SK-MEL-5 (cell line): ENCODE data around the gene C4BPA. TPM values are rescaled to one million over a fixed set of nuclear protein-coding genes. Genes with fewer than 3 reads are reported as not detected.

Source experiments
- DNase-seq: peaks from one replicate; pipeline ENCODE4 v3.0.0-alpha.2; 2016; ENCODE audit warnings: low read depth, low spot score
- in situ Hi-C: cut with HindIII; loops from 2 replicates; pipeline ENCODE4 v1.10.0; 2016; ENCODE audit warnings: low sequenced_read_pairs, high pct_unique_total_duplicates, low pct_unique_long_range_greater_than_20kb
- total RNA-seq: library from RNA; depleted of rRNA; stranded (reverse); fragments of >200 nt; shearing (Covaris generic); gene quantifications from 2 replicates; pipeline ENCODE4 v1.2.3, GENCODE V29; 2014

The C4BPA gene
- total RNA-seq, 1 experiment from 2014 or later: not detected

DNA sequence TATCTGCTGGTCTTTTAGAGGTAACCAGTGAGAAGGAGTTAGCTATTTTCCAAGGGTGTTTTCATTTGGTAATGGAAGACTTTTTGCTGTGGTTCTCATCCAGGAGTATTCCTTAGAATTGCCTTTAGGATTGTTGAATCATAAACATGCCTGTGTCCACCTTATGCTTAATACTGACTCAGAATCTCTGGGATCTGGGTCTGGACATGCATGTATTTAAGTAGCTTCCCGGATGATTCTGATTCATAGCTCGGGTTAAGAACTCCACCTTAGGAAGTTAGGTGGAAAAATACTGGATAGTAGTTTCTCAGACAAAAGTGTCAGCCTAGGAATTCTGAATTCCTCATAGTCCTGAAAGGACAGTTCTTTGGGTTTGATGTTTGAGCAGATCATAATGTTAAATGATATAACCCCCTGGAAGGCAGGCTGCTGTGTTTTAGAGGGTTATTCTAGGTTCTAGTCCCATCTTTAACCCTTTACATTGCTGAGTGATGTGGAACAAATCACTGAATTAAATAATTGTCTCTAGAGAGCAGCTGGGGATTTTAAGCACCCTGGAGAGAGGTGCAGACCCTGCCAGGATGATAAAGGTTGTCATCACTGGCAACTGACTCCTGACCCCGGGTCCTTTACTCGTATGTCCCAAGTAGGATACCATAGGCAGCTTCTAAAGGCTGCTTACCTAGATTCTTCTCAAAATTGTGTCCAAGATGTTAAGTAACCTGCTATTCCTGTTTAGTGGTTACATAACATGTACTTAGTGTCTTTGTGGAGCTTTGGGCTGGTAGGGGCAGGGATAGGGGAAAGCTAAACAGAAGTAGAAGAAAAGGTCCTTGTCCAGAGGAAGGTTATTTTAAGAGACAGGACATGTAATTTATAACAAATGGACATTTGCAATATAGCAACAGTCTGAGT lies 29.9 kb upstream of the C4BPA start:
- in situ Hi-C loops: no loop called here
- DNase-seq: no peak

DNA sequence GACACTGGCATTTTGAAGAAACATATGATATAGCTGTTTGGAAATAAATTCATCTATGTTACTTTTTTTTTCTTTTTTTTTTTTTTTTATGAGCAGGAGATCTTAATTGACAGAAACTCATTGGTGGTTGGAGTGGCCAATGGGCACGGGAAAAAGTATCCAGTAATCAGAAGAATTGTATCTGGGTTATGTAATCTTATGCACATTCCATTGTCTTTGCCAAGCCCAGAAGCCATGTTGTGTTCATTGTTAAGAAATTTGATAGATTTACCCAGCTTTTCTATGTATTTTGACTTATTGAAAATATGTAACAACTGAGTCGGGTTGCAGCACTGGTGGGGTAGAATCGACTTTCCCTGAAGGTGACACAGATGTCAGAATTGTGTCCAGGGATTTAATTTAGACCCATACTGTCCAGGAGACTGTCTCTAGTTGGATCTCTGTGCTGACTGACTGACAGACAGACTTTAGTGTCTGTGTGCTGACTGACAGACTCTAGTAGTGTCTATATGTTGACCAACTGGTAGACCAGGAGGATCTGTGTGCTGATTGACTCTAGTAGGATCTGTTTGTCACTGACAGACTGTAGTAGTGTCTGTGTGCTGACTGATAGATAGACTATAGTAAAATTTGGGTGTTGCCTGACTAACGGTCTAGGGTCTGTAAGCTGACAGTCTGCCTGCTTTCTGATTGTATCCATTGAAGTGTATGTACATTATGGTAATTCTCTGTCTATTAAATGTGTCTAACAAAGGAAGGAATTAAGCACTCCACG lies 27.7 kb upstream of the C4BPA start:
- in situ Hi-C loops: no loop called here

DNA sequence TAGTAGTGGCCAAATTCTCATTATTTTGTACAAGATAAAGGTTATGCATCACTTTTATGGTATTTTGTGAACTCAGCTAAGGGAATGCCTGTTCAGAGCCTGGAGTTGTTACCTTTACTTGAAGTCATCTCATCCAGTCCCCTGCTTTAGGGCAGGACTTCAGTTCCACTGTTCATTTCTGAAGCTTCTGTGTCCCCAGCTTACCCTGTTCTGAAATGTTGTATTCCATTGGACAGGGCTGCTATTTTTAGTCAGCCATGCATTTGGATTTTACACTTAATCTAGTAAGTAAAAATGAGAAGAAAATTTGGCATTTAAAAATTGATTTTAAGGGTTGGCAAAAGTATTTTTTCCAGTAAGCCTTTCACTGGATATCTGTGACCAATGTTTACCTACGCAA lies 27.0 kb upstream of the C4BPA start:
- no peak for DNase-seq
- in situ Hi-C loops: no loop called here

More for the DNA sequence above, 27.7 kb upstream of the C4BPA start:
- no peak for DNase-seq

- DNase-seq: peak; percentile 86
- in situ Hi-C loops: no loop called here
Observed at GRCh38 chr1:207077470-207078377, 26.3 kb upstream of the C4BPA start.

DNA sequence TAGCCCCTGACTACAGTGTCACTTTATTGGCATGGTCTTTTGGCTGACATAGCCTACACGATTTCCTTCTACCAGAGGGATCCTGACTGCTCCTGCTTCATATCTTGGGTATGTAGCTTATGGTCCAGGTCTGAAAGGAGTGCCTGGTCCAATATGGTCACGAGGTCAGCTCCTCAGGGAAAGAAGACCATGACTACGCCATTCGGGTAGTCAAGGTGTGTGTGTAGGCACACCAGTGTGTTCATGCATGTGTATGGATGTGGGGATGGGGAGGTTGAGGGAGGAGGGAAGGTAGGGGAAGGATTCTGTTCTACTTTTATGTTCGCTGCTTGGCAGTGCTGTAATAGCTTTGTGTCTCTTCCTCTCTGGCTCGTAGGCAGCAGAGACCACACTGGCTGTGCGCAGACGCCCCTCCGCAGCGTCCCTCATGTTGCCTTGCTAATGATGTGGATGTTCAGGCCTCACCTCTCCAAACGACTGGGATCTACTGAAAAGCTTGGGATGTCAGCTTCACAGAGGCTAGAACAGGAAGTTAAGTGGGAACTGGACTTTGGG lies 25.4 kb upstream of the C4BPA start:
- in situ Hi-C loops: no loop called here

GRCh38 chr1:207079706-207080241 lies 24.3 kb upstream of the C4BPA start:
- in situ Hi-C loops: no loop called here
- DNase-seq: no peak

More for the DNA sequence above, 25.4 kb upstream of the C4BPA start:
- DNase-seq: no peak

DNA sequence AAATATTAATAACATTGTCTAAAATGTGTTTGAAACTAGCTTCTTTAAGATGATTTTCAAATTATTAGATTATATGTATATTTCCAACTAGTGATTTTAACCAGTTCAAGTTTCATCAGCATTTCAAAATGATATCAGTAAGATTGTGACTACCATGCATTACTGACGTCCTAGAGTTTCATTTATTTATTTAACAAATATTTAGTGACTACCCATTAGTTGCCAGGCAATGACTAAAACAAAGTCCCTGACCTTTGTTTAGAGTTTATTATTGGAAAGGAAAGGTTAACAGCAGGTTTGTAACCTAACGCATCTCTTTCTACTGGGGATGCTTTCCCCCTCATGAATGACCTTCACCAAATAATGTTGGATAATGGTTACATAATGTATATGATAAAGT lies 22.9 kb upstream of the C4BPA start:
- in situ Hi-C loops: no loop called here
- DNase-seq: no peak

DNA sequence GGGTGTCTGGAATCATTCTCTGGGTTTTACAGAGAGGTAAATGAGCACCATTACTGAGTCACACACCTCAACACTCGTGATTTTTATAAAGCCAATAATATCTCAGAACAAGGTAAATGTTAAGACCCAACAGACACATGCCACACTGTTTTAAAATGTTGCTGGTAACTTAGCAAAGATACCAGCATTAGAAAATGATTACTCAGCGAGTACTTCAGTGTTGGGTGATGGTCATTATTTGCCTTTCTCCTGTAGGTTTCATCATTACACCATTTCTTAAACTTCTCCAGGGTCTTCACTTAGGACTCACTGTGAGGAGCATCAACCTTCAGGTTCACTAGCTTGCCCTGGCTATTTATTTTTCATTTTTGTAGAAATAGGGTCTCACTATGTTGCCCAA lies 22.2 kb upstream of the C4BPA start:
- DNase-seq: no peak
- in situ Hi-C loops: no loop called here

DNA sequence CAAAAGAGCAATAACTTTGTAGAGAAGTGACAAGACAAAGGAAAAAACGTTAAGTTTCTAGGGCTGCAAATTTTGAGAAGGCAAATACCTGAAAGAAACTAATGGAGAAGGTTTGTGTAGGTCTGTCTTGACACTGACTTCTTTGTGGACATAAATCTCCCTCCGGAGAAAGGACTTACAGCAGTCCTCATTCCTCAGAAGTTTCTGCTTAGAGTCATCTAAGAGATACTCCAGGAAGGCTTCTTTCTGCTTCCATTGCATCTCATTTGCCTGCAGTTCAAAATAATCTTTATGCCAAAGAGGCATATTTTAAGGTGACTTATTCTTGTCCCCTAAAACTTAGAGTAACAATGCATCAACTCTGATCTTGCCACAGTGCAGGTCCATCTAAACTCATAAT lies 19.8 kb upstream of the C4BPA start:
- in situ Hi-C loops: no loop called here

GRCh38 chr1:207084701-207085180 lies 19.3 kb upstream of the C4BPA start:
- in situ Hi-C loops: no loop called here
- DNase-seq: peak; percentile 80

More for the DNA sequence above, 19.8 kb upstream of the C4BPA start:
- DNase-seq: no peak

GRCh38 chr1:207085887-207086286 lies 18.1 kb upstream of the C4BPA start:
- in situ Hi-C loops: no loop called here

GRCh38 chr1:207088161-207088560 lies 15.9 kb upstream of the C4BPA start:
- DNase-seq: no peak
- in situ Hi-C loops: no loop called here

More at GRCh38 chr1:207085887-207086286, 18.1 kb upstream of the C4BPA start:
- no peak for DNase-seq

GRCh38 chr1:207088701-207089626 lies 15.1 kb upstream of the C4BPA start, which contains the start of gene C4BPB:
Gene C4BPB (plus strand): TSS chr1:207088860. CDS start chr1:207089532, 672 bp downstream.
- in situ Hi-C loops: no loop called here

GRCh38 chr1:207089627-207090355 lies 14.2 kb upstream of the C4BPA start:
- no peak for DNase-seq
- in situ Hi-C loops: no loop called here

More at GRCh38 chr1:207088701-207089626, 15.1 kb upstream of the C4BPA start, which contains the start of gene C4BPB:
- DNase-seq: no peak

DNA sequence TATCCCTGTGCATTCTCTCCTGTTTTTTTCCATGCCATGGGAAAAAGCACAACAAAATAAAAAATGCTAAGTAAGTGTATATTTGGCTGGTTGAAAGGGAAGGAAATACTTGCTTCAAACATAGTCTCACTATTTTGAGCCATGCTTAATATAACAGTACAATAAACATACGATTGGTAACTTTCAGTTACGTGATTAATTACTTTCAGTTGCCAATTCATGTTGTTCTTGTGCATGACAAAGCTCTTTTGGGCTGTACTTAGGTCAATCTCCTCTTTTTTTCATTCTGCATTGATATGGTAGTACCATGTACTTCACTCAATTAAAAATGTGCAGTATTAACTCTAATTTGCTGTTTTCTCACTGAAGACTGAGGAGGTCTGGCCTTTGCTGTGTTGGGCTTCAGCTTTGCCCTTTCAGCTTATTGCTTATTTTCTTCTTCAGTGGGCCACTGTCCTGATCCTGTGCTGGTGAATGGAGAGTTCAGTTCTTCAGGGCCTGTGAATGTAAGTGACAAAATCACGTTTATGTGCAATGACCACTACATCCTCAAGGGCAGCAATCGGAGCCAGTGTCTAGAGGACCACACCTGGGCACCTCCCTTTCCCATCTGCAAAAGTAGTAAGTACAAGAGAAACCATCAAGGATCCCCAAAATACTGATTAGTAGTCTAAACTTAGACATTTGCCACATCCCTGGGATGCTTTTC lies 12.7 kb upstream of the C4BPA start:
- DNase-seq: no peak
- in situ Hi-C loops: no loop called here
